ENCODE results near the gene TUBGCP2. TPM values are rescaled to one million over a fixed set of nuclear protein-coding genes. Genes with fewer than 3 reads are reported as not detected.

The TUBGCP2 gene
- total and polyA plus RNA-seq, 9 of the 15 experiments (the other 6 are each of a cell fraction or from before 2014, with no cell fraction given): 4.3 to 56.6 (median 28.4) TPM

DNA sequence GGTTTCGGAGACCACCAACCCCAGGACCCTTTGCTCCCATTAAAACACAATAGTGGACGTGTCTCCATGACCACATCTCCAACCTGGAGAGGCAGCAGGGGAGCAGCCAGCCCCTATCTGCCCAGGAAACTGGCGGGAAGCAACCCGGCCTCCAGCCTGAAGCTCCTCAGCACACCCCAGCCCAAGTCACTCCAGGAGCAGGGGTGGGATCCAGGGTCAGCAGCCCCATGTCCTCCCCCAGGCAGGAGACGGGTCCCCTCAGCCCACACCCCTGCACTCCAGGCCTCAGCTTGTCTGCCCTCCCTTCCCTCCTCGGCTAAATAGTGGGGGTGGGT lies 32.6 kb downstream of the TUBGCP2 start:
- ATAC-seq (no peak), DNase-seq (ENCODE audit: extremely low read depth in 1 of 4, low spot score in 3 of 4) (peak in 1 of 4 experiments; percentile 14), FAIRE-seq (no peak)
- CTCF ChIA-PET (ENCODE audit: low intra/inter-chr PET ratio): no interaction called here
- intact Hi-C loops (cut with micrococcal nuclease): no loop called here
- peak overlapping the region; percentile 41; the same call in 2 of the 3 replicates for H3K27ac ChIP-seq (ENCODE audit: extremely low read depth, low read depth, low read length)
- TF ChIP-seq HNRNPK (IDR thresholded peaks at IDR 0.05; ENCODE audit: low read depth, low read length, poor library complexity, severe bottlenecking): no peak
- TF ChIP-seq E2F6 (IDR thresholded peaks at IDR 0.05; ENCODE audit: borderline replicate concordance in 1 of 2, extremely low read depth in 1 of 2, insufficient read depth in 1 of 2, insufficient read length in 1 of 2, low read depth in 1 of 2, low read length in 1 of 2, poor library complexity in 1 of 2, severe bottlenecking in 1 of 2): peak in 1 of 2 experiments; percentile 40
- peak overlapping the region; percentile 46 to 75; a peak in 3 of 4 replicates for H3K9ac ChIP-seq (ENCODE audit: insufficient read depth in 1 of 2, low read depth in 2 of 2, low read length in 2 of 2)
- BruUV-seq (replicated peaks): no TSS peak
- peak overlapping the region; percentile 10; the same call in 1 of the 2 replicates for H3K4me3 ChIP-seq
- H2AFZ ChIP-seq (ENCODE audit: low read depth, low read length): 0 out of 2 replicates have a peak overlapping the region, but pooled peaks have one; percentile 37
- WGBS (ENCODE audit: insufficient coverage, low coverage, missing lambda C conversion rate): 63% methylated on average over 1 of the region's 6 CpGs
- peaks cover 12% of the 10 kb centered on the region; the same call in 1 of the 3 replicates for H3K36me3 ChIP-seq (ENCODE audit: control insufficient read depth, insufficient read depth, low read length)
- H3K4me1 ChIP-seq (replicated peaks in 1 of 2; ENCODE audit: control insufficient read depth in 2 of 2, insufficient read depth in 2 of 2, low read length in 2 of 2): peaks cover 40 to 95% of the 10 kb centered on the region in 2 experiments
- no peaks in the 10 kb centered on the region for H3K79me2 ChIP-seq (ENCODE audit: control insufficient read depth, insufficient read depth, low read length)
- peak overlapping the region; percentile 51 for H3K4me2 ChIP-seq (ENCODE audit: insufficient read depth, low read length)
- in situ Hi-C loops (cut with MboI): no loop called here
- POLR2A ChIA-PET: interaction anchor here (0.5 to 1.3 kb wide), 2 partner anchors 13 to 29 kb away, joined by 3 to 4 read pairs; no protein-coding TSS in a partner anchor
- H3K9me1 ChIP-seq (ENCODE audit: control insufficient read depth, insufficient read depth, low read length): peaks cover 3% of the 10 kb centered on the region
- H3K9me3 ChIP-seq (replicated peaks; ENCODE audit: control insufficient read depth, insufficient read depth, low read depth, low read length): no peaks in the 10 kb centered on the region
- no peaks in the 10 kb centered on the region for H3K27me3 ChIP-seq (ENCODE audit: control insufficient read depth in 2 of 2, insufficient read depth in 2 of 2, low read length in 2 of 2)
- no peaks in the 10 kb centered on the region for H4K20me1 ChIP-seq (replicated peaks; ENCODE audit: control insufficient read depth, insufficient read depth, low read length)

DNA sequence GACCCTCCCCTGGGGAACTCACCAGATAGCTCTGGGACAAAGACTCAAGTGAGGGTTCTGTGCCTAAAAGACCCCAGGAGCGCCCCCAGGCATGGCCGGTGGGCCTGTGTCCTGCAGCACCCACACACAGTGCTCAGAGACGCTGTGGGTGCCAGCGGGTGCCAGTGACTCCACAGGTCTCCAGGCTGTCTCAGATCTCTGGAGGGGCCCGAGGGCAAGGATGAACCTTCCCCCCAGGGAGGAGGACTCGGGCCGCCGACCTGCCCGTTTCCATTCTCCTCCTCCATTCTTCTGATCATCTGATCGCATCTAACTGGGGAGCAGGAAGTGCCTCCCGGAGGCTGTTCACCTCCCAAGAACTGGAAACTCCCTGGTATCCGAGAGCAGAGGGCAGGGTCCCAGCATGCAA lies 33.0 kb downstream of the TUBGCP2 start:
- FAIRE-seq (no peak), ATAC-seq (no peak), DNase-seq (ENCODE audit: extremely low read depth in 1 of 4, low spot score in 3 of 4) (peak in 2 of 4 experiments; percentile 16 to 27)
- BruUV-seq (replicated peaks): no TSS peak
- H3K9me3 ChIP-seq (replicated peaks; ENCODE audit: control insufficient read depth, insufficient read depth, low read depth, low read length): no peaks in the 10 kb centered on the region
- no peaks in the 10 kb centered on the region for H4K20me1 ChIP-seq (replicated peaks; ENCODE audit: control insufficient read depth, insufficient read depth, low read length)
- intact Hi-C loops (cut with micrococcal nuclease): no loop called here
- peaks cover 40 to 95% of the 10 kb centered on the region in 2 experiments for H3K4me1 ChIP-seq (replicated peaks in 1 of 2; ENCODE audit: control insufficient read depth in 2 of 2, insufficient read depth in 2 of 2, low read length in 2 of 2)
- H2AFZ ChIP-seq (ENCODE audit: low read depth, low read length): 0 out of 2 replicates have a peak overlapping the region, but pooled peaks have one; percentile 37
- in situ Hi-C loops (cut with MboI): no loop called here
- WGBS (ENCODE audit: insufficient coverage, low coverage, missing lambda C conversion rate): 17% methylated on average over 7 of the region's 12 CpGs
- CTCF ChIA-PET (ENCODE audit: low intra/inter-chr PET ratio): no interaction called here
- peak overlapping the region; percentile 46 to 84; a peak in 3 of 4 replicates for H3K9ac ChIP-seq (ENCODE audit: insufficient read depth in 1 of 2, low read depth in 2 of 2, low read length in 2 of 2)
- H3K4me2 ChIP-seq (ENCODE audit: insufficient read depth, low read length): peak overlapping the region; percentile 51; the same call in 1 of the 2 replicates
- POLR2A ChIA-PET: interaction anchor here (0.8 to 1.3 kb wide), 2 partner anchors 13 to 38 kb away, joined by 3 read pairs; no protein-coding TSS in a partner anchor
- no peaks in the 10 kb centered on the region for H3K79me2 ChIP-seq (ENCODE audit: control insufficient read depth, insufficient read depth, low read length)
- peak overlapping the region; percentile 41 for H3K27ac ChIP-seq (ENCODE audit: extremely low read depth, low read depth, low read length)
- H3K27me3 ChIP-seq (ENCODE audit: control insufficient read depth in 2 of 2, insufficient read depth in 2 of 2, low read length in 2 of 2): no peaks in the 10 kb centered on the region
- H3K9me1 ChIP-seq (ENCODE audit: control insufficient read depth, insufficient read depth, low read length): peaks cover 3% of the 10 kb centered on the region
- peaks cover 12% of the 10 kb centered on the region; the same call in 1 of the 3 replicates for H3K36me3 ChIP-seq (ENCODE audit: control insufficient read depth, insufficient read depth, low read length)
- H3K4me3 ChIP-seq: peak overlapping the region; percentile 2; the same call in 1 of the 2 replicates
- TF ChIP-seq LEF1 (IDR thresholded peaks at IDR 0.05): no peak
- TF ChIP-seq SMAD4 (CRISPR knock-in tag; conservative IDR thresholded peaks at IDR 0.05): no peak
- TF ChIP-seq ZBTB7A (IDR thresholded peaks at IDR 0.05; ENCODE audit: borderline replicate concordance, control insufficient read depth, low read depth, low read length): peak; percentile 41; the same call in 1 of the 2 replicates
- TF ChIP-seq, protein P1, sequence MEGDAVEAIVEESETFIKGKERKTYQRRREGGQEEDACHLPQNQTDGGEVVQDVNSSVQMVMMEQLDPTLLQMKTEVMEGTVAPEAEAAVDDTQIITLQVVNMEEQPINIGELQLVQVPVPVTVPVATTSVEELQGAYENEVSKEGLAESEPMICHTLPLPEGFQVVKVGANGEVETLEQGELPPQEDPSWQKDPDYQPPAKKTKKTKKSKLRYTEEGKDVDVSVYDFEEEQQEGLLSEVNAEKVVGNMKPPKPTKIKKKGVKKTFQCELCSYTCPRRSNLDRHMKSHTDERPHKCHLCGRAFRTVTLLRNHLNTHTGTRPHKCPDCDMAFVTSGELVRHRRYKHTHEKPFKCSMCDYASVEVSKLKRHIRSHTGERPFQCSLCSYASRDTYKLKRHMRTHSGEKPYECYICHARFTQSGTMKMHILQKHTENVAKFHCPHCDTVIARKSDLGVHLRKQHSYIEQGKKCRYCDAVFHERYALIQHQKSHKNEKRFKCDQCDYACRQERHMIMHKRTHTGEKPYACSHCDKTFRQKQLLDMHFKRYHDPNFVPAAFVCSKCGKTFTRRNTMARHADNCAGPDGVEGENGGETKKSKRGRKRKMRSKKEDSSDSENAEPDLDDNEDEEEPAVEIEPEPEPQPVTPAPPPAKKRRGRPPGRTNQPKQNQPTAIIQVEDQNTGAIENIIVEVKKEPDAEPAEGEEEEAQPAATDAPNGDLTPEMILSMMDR (IDR thresholded peaks at IDR 0.05 in 2 of 3, conservative IDR thresholded peaks at IDR 0.05 in 1 of 3; ENCODE audit: insufficient read depth in 2 of 3, low read depth in 1 of 3, low read length in 3 of 3): peak in 1 of 3 experiments; percentile 13; a peak in 2 of 6 replicates
- TF ChIP-seq HMG20B (CRISPR knock-in tag; IDR thresholded peaks at IDR 0.05): no peak
- TF ChIP-seq SIX5 (IDR thresholded peaks at IDR 0.05; ENCODE audit: borderline replicate concordance in 1 of 2, insufficient read depth in 1 of 2, low read depth in 1 of 2, low read length in 2 of 2): no peak
- TF ChIP-seq PURB (CRISPR knock-in tag; IDR thresholded peaks at IDR 0.05; ENCODE audit: low read depth): no peak
- TF ChIP-seq CREM (IDR thresholded peaks at IDR 0.05; ENCODE audit: low read depth): no peak
- TF ChIP-seq MAFK (IDR thresholded peaks at IDR 0.05; ENCODE audit: low read length): no peak
- no peak for TF ChIP-seq MTA3 (IDR thresholded peaks at IDR 0.05; ENCODE audit: borderline replicate concordance)
